ENCODE data around the gene DNAH12. TPM values are rescaled to one million over a fixed set of nuclear protein-coding genes. Genes with fewer than 3 reads are reported as not detected.
"Not testable (repeated sequence)": the region's sequence is repeated elsewhere in the genome, so short reads cannot be mapped to it uniquely, and the experiment has no call there.

The DNAH12 gene
- total RNA-seq, 8 experiments from 2014 or later: 0.21 to 6.6 (median 0.75) TPM

GRCh38 chr3:57389271-57389670 is 154.9 kb downstream of the DNAH12 start:
- no peak overlapping the region for H3K4me3 ChIP-seq
- 31 to 100% (median 80%) methylated on average over 1 to 2 of the region's 2 CpGs; no CpG with 5 or more reads in 1 of the 10 experiments for WGBS, 10 experiments
- in situ Hi-C loops (cut with MboI; ENCODE audit: low pct_unique_long_range_greater_than_20kb in 2 of 9, low sequenced_read_pairs in 9 of 9, unreplicated experiment in 9 of 9): loop anchor here in 1 of 9 experiments (25.0 kb wide), 1 partner anchor 173 kb away; the partner anchor contains the start of gene PDE12
- H3K27ac ChIP-seq: no peak overlapping the region
- no peak for ATAC-seq (replicated peaks in 6 of 8)
- no peaks in the 10 kb centered on the region for H3K4me1 ChIP-seq (replicated peaks in 1 of 2)

GRCh38 chr3:57386307-57386706 is 157.8 kb downstream of the DNAH12 start:
- in situ Hi-C loops (cut with MboI; ENCODE audit: low pct_unique_long_range_greater_than_20kb in 2 of 9, low sequenced_read_pairs in 9 of 9, unreplicated experiment in 9 of 9): loop anchor here in 1 of 9 experiments (25.0 kb wide), 1 partner anchor 176 kb away; the partner anchor contains the start of gene PDE12

DNA sequence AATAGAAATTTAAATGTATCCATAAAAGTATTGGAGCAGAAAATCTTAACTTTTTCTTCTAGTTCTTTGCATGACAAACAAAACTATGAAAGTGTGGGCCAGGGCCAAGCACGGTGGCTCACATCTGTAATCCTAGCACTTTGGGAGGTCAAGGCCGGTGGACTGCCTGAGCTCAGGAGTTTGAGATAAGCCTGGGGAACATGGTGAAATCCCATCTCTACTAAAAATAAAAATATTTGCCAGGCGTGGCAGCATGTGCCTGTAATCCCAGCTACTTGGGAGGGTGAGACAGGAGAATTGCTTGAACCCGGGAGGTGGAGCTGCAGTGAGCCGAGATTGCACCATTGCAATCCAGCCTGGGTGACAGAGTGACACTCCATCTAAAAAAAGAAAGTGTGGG is 158.6 kb downstream of the DNAH12 start:
- no peak overlapping the region for H3K4me3 ChIP-seq
- 48 to 100% (median 81%) methylated on average over 1 to 4 of the region's 5 CpGs; no CpG with 5 or more reads in 1 of the 10 experiments for WGBS, 10 experiments
- ATAC-seq (replicated peaks in 6 of 8): no peak
- in situ Hi-C loops (cut with MboI; ENCODE audit: low pct_unique_long_range_greater_than_20kb in 2 of 9, low sequenced_read_pairs in 9 of 9, unreplicated experiment in 9 of 9): loop anchor here in 1 of 9 experiments (25.0 kb wide), 1 partner anchor 177 kb away; the partner anchor contains the start of gene PDE12
- H3K27ac ChIP-seq: no peak overlapping the region
- no peaks in the 10 kb centered on the region for H3K4me1 ChIP-seq (replicated peaks in 1 of 2)

More at GRCh38 chr3:57386307-57386706, 157.8 kb downstream of the DNAH12 start:
- no peak overlapping the region for H3K27ac ChIP-seq
- no peak for ATAC-seq (replicated peaks in 6 of 8)
- H3K4me1 ChIP-seq (replicated peaks in 1 of 2): no peaks in the 10 kb centered on the region
- WGBS, 10 experiments: 51 to 94% (median 79%) methylated on average over 1 to 4 of the region's 4 CpGs; no CpG with 5 or more reads in 1 of the 10 experiments
- no peak overlapping the region for H3K4me3 ChIP-seq

GRCh38 chr3:57383838-57384237 is 160.3 kb downstream of the DNAH12 start:
- H3K4me1 ChIP-seq (replicated peaks in 1 of 2): no peaks in the 10 kb centered on the region
- no peak overlapping the region for H3K27ac ChIP-seq
- ATAC-seq (replicated peaks in 6 of 8): no peak
- H3K4me3 ChIP-seq: no peak overlapping the region
- WGBS, 10 experiments: 60 to 100% (median 89%) methylated on average over 1 to 2 of the region's 2 CpGs; no CpG with 5 or more reads in 3 of the 10 experiments
- in situ Hi-C loops (cut with MboI; ENCODE audit: low pct_unique_long_range_greater_than_20kb in 2 of 9, low sequenced_read_pairs in 9 of 9, unreplicated experiment in 9 of 9): loop anchor here in 1 of 9 experiments (25.0 kb wide), 1 partner anchor 178 kb away; the partner anchor contains the start of gene PDE12

DNA sequence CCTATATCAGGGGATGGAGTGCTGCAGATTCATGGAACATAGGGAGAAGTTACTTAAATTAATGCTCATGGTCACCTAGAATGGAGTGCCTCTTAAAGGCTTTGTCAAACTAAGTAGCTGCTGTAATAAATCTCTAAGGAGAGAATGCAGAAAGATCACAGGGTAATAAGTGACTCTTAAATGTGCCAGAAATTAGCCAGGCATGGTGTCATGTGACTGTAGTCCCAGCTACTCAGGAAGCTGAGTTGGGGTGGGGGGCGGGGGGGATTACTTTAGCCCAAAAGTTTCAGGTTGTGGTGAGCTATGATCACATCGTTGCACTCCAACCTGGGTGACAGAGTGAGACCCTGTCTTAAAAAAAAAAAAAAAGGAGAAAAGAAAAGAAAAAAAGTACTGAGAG is 160.7 kb downstream of the DNAH12 start:
- Histone ChIP-seq H3K4me1 (replicated peaks in 1 of 2) (no peaks in the 10 kb centered on the region), H3K4me3 (no peak overlapping the region), H3K27ac (no peak overlapping the region)
- in situ Hi-C loops (cut with MboI; ENCODE audit: low pct_unique_long_range_greater_than_20kb in 2 of 9, low sequenced_read_pairs in 9 of 9, unreplicated experiment in 9 of 9): loop anchor here in 1 of 9 experiments (25.0 kb wide), 1 partner anchor 179 kb away; the partner anchor contains the start of gene PDE12
- 49 to 86% (median 69%) methylated on average over 1 to 2 of the region's 2 CpGs; no CpG with 5 or more reads in 4 of the 10 experiments for WGBS, 10 experiments
- no peak for ATAC-seq (replicated peaks in 6 of 8)

- in situ Hi-C loops (cut with MboI; ENCODE audit: low pct_unique_long_range_greater_than_20kb in 2 of 9, low sequenced_read_pairs in 9 of 9, unreplicated experiment in 9 of 9): loop anchor here in 1 of 9 experiments (25.0 kb wide), 1 partner anchor 179 kb away; the partner anchor contains the start of gene PDE12
- no peak overlapping the region for H3K4me3 ChIP-seq
- 0 to 93% (median 65%) methylated on average over 1 to 2 of the region's 2 CpGs; no CpG with 5 or more reads in 2 of the 10 experiments for WGBS, 10 experiments
- no peaks in the 10 kb centered on the region for H3K4me1 ChIP-seq (replicated peaks in 1 of 2)
- H3K27ac ChIP-seq: no peak overlapping the region
- ATAC-seq (replicated peaks in 6 of 8): peak in 1 of 8 experiments; percentile 16
Observed at GRCh38 chr3:57382933-57383332, 161.2 kb downstream of the DNAH12 start.

DNA sequence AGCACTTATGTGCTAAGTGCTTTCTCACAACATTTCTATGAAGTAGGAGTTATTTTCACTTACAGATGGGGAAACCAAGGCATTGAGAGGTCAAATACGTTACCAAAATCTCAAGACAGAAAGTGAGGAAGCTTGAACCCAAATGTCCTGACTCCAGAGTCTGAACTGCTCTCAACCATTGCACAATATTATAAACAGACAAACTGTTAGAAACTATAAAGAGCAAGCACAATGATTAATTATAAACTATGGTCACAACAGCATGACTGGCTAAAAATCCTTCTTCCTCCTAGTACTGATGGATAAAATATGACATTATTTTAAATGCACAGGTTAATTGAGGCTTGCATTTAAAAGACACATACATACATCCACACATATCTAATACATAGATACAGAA is 173.8 kb downstream of the DNAH12 start:
- 0 to 91% (median 55%) methylated on average over 1 of the region's 1 CpG; no CpG with 5 or more reads in 2 of the 10 experiments for WGBS, 10 experiments
- in situ Hi-C loops (cut with MboI; ENCODE audit: low pct_unique_long_range_greater_than_20kb in 2 of 9, low sequenced_read_pairs in 9 of 9, unreplicated experiment in 9 of 9): no loop called here
- ATAC-seq (replicated peaks in 6 of 8): no peak
- no peak overlapping the region for H3K27ac ChIP-seq
- no peak overlapping the region for H3K4me3 ChIP-seq
- H3K4me1 ChIP-seq (replicated peaks in 1 of 2): no peaks in the 10 kb centered on the region

DNA sequence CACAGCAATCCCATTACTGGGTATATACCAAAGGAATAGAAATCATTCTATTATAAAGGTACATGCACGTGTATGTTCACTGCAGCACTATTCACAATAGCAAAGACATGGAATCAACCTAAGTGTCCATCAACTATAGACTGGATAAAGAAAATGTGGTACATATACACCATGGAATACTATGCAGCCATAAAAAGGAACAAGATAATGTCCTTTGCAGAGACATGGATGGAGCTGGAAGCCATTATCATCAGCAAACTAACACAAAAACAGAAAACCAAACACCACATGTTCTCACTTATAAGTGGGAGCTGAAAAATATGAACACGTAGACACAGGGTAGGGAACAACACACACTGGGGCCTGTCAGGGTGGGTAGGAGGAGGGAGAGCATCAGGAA is 179.1 kb downstream of the DNAH12 start:
- in situ Hi-C loops (cut with MboI; ENCODE audit: low pct_unique_long_range_greater_than_20kb in 2 of 9, low sequenced_read_pairs in 9 of 9, unreplicated experiment in 9 of 9); ATAC-seq (replicated peaks in 6 of 8); H3K4me1 ChIP-seq (replicated peaks in 1 of 2); H3K27ac ChIP-seq; H3K4me3 ChIP-seq: not testable (repeated sequence)
- WGBS, 10 experiments: 0 to 100% (median 67%) methylated on average over 1 to 2 of the region's 2 CpGs; no CpG with 5 or more reads in 1 of the 10 experiments

DNA sequence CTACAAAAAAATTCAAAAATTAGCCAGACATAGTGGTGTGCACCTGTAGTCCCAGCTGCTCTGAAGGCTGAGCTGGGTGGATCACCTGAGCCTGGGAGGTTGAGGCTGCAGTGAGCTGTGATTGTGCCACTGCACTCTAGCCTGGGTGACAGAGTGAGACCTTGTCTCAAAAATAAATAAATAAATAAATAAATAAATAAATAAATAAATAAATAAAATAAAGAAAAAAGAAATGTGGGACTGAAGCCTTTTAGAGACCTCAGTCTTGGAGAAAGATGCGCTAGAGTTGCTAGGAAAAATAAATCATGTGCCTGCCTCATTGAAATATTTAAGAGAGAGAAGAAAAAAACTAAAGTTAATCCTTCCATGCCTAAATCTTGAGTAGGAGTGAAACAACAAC is 187.9 kb downstream of the DNAH12 start:
- H3K27ac ChIP-seq; H3K4me3 ChIP-seq; ATAC-seq (replicated peaks in 6 of 8); in situ Hi-C loops (cut with MboI; ENCODE audit: low pct_unique_long_range_greater_than_20kb in 2 of 9, low sequenced_read_pairs in 9 of 9, unreplicated experiment in 9 of 9); H3K4me1 ChIP-seq (replicated peaks in 1 of 2): not testable (repeated sequence)
- 68 to 100% (median 94%) methylated on average over 1 of the region's 1 CpG; no CpG with 5 or more reads in 2 of the 10 experiments for WGBS, 10 experiments

DNA sequence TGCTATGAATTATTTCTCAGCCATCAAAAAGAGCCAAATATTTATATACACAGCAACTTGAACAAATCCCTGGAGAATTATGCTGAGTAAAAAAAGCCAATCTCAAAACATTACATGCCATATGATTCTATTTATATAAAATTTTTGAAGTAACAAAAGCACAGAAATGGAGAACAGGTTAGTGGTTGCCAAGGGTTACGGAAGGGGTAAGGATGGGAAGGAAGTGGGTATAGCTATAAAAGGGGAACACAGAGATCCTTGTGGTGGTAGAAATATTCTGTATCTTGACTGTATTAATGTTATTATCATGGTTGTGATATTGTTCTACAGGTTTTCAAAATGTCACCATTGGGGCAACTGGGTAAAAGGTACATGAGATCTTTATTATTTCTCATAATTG is 189.4 kb downstream of the DNAH12 start:
- 0 to 100% (median 90%) methylated on average over 1 of the region's 1 CpG; no CpG with 5 or more reads in 1 of the 10 experiments for WGBS, 10 experiments
- Histone ChIP-seq H3K4me3 (no peak overlapping the region), H3K27ac (no peak overlapping the region), H3K4me1 (replicated peaks in 1 of 2) (no peaks in the 10 kb centered on the region)
- ATAC-seq (replicated peaks in 6 of 8): no peak
- in situ Hi-C loops (cut with MboI; ENCODE audit: low pct_unique_long_range_greater_than_20kb in 2 of 9, low sequenced_read_pairs in 9 of 9, unreplicated experiment in 9 of 9): no loop called here

DNA sequence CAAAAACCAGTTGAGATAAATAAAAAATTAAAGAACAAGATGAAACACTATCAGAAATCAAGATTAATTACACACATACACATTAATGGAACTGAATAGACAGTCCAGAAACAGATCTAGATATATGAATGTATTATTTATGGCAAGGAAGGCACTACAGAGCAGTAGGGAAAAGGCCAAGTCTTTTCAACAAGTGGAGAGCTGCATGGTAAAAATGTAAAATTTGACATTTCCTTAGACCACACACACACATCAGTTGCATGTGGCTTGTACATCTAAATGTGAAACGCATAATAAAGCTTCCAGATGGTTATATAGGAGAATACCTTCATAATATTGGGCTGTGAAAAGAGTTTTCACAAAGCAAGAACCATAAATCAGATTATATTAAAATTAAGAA is 193.9 kb downstream of the DNAH12 start:
- H3K27ac ChIP-seq: no peak overlapping the region
- in situ Hi-C loops (cut with MboI; ENCODE audit: low pct_unique_long_range_greater_than_20kb in 2 of 9, low sequenced_read_pairs in 9 of 9, unreplicated experiment in 9 of 9): no loop called here
- H3K4me3 ChIP-seq: no peak overlapping the region
- ATAC-seq (replicated peaks in 6 of 8): no peak
- no peaks in the 10 kb centered on the region for H3K4me1 ChIP-seq (replicated peaks in 1 of 2)
- 9 to 100% (median 76%) methylated on average over 1 of the region's 1 CpG; no CpG with 5 or more reads in 4 of the 10 experiments for WGBS, 10 experiments

- H3K27ac ChIP-seq; H3K4me1 ChIP-seq (replicated peaks in 1 of 2); ATAC-seq (replicated peaks in 6 of 8); H3K4me3 ChIP-seq; in situ Hi-C loops (cut with MboI; ENCODE audit: low pct_unique_long_range_greater_than_20kb in 2 of 9, low sequenced_read_pairs in 9 of 9, unreplicated experiment in 9 of 9): not testable (repeated sequence)
- WGBS, 10 experiments: 80 to 100% methylated on average over 1 to 2 of the region's 7 CpGs; no CpG with 5 or more reads in 8 of the 10 experiments
Observed at GRCh38 chr3:57339071-57339642, 205.0 kb downstream of the DNAH12 start.

DNA sequence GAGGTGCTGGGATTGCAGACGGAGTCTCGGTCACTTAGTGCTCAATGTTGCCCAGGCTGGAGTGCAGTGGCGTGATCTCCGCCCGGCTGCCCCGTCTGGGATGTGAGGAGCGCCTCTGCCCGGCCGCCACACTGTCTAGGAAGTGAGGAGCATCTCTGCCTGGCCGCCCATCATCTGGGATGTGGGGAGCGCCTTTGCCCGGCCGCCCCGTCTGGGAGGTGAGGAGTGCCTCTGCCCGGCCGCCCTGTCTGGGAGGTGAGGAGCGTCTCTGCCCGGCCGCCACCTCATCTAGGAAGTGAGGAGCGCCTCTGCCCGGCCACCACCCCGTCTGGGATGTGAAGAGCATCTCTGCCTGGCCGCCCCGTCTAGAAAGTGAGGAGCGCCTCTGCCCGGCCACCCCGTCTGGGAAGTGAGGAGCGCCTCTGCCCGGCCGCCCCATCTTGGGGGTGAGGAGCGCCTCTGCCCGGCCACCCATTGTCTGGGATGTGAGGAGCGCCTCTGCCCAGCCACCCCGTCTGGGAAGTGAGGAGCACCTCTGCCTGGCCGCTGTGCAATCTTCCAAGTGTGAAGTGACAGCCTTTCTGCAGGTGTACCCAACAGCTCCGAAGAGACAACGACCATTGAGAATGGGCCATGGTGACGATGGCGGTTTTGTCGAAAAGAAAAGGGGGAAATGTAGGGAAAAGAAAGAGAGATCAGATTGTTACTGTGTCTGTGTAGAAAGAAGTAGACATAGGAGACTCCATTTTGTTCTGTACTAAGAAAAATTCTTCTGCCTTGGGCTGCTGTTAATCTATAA is 205.7 kb downstream of the DNAH12 start:
- WGBS, 10 experiments: 100% methylated on average over 3 of the region's 40 CpGs; no CpG with 5 or more reads in 9 of the 10 experiments
- H3K27ac ChIP-seq; in situ Hi-C loops (cut with MboI; ENCODE audit: low pct_unique_long_range_greater_than_20kb in 2 of 9, low sequenced_read_pairs in 9 of 9, unreplicated experiment in 9 of 9): not testable (repeated sequence)

More for the DNA sequence above, 205.7 kb downstream of the DNAH12 start:
- H3K4me3 ChIP-seq; ATAC-seq (replicated peaks in 6 of 8); H3K4me1 ChIP-seq (replicated peaks in 1 of 2): not testable (repeated sequence)

Data from motor neuron (in vitro differentiated cells).